KBM-7 (cell line): ENCODE data around the gene GPC5.
"Not testable (repeated sequence)": the region's sequence is repeated elsewhere in the genome, so short reads cannot be mapped to it uniquely, and the experiment has no call there.

Source experiments
- DNase-seq: peaks from one replicate; pipeline ENCODE4 v3.0.0-alpha.2; 2015
- in situ Hi-C: fragments of 300-500 bp; cut with MboI; formaldehyde crosslinking; loops from 2 replicates; pipeline ENCODE4 v1.14.3; 2020; ENCODE audit warnings: low sequenced_read_pairs, low pct_unique_long_range_greater_than_20kb, mixed read lengths

The GPC5 gene

GRCh38 chr13:92488249-92488852 lies 1089.9 kb downstream of the GPC5 start:
- in situ Hi-C loops, result no loop called here
- no peak for DNase-seq

DNA sequence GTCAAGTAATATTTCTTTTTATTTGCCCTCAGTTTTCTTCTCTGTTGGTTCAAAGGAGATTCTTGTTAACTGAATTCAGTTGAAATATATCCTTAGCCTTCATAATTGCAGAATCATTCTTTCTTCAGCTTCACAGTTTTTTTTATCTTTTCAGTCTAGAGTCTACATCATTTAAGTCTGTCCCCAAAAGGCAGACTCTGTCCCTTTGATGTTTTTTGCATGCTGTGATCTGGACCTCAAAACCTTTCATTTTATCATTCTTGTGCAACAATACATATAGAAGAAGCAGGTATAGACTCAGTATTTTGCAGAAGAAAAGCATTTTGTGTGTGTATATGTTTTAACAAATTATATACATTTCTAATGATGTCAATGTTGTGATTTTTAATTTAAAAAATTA lies 1093.4 kb downstream of the GPC5 start:
- in situ Hi-C loops, result no loop called here
- no peak for DNase-seq

DNA sequence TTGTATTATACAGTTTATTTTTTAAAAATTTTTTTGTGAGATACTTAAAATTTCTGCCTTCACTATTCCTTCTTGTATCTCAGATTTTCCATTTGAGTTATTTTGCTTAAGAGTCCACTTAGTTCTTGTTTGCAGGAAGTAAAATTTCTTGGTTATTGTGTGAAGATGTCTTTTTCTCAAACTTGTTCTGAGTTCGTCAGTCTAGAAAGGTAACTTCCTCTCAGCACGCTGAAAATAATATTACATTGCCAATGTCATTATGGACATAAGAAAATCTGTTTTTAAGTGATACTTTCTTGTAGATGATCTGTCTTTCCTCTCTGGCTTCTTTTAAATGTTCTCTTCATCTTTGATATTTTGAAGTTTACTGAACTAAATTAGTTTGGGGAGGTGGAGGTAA lies 1096.5 kb downstream of the GPC5 start:
- in situ Hi-C loops, result no loop called here

GRCh38 chr13:92500192-92500591 lies 1101.8 kb downstream of the GPC5 start:
- DNase-seq, result no peak
- in situ Hi-C loops, result no loop called here

More for the DNA sequence above, 1096.5 kb downstream of the GPC5 start:
- no peak for DNase-seq

- in situ Hi-C loops, result no loop called here
- DNase-seq, result no peak
These were observed 1112.0 kb downstream of the GPC5 start for GRCh38 chr13:92510416-92510815.

DNA sequence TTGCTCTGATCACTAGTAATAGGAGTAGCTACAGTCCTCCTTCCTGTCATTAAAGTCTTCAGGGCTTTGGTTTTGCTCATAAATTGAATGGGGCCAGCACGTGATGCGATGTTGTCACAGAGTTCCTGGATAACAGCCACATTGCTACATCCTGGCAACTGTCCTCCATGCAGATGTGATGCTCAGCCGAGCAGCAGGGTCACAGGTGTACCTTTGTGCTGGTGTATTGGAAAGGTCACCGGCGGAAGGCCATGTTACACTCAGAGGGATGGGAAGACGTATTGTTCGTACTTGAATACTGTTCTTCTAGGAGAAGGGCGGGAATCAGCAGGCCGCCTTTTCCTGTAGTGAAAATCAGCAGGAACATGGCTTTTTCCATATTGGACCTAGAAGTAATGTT lies 1114.4 kb downstream of the GPC5 start:
- in situ Hi-C loops, result no loop called here

DNA sequence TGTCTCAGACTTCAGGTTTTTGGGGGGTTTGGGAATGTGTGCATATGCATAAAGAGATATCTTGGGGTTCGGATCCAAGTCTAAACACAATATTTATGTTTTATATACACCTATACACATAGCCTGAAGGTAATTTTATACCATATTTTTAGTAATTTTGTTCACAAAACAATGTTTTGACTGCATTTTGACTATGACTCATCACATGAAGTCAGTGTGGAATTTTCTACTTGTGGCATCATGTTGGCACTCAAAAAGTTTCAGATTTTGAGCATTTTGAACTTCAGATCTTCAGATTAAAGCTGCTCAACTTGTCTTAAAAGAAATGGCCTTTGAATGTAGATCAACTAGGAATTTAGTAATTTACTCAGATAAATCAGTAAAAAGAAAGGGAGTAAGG lies 1115.3 kb downstream of the GPC5 start:
- DNase-seq, result no peak
- in situ Hi-C loops, result no loop called here

More for the DNA sequence above, 1114.4 kb downstream of the GPC5 start:
- no peak for DNase-seq

GRCh38 chr13:92514420-92515125 lies 1116.2 kb downstream of the GPC5 start:
- DNase-seq, result no peak
- in situ Hi-C loops, result no loop called here

DNA sequence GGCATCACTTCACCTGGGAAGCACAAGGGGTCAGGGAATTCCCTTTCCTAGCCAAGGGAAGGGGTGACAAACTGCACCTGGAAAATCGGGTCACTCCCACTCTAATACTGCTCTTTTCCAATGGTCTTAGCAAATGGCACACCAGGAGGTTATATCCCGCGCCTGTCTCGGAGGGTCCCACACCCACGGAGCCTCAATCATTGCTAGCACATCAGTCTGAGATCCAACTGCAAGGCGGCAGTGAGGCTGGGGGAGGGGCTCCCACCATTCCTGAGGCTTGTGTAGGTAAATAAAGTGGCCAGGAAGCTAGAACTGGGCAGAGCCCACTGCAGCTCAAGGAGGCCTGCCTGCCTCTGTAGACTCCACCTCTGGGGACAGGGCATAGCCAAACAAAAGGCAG lies 1118.5 kb downstream of the GPC5 start:
- DNase-seq, result not testable (repeated sequence)

GRCh38 chr13:92518622-92519021 lies 1120.2 kb downstream of the GPC5 start:
- in situ Hi-C loops, DNase-seq: not testable (repeated sequence)

More for the DNA sequence above, 1118.5 kb downstream of the GPC5 start:
- in situ Hi-C loops, result not testable (repeated sequence)

GRCh38 chr13:92530364-92530763 lies 1131.9 kb downstream of the GPC5 start:
- no peak for DNase-seq
- in situ Hi-C loops, result no loop called here

- in situ Hi-C loops, result no loop called here
- DNase-seq, result no peak
These were observed 1137.0 kb downstream of the GPC5 start for GRCh38 chr13:92535222-92536006.

DNA sequence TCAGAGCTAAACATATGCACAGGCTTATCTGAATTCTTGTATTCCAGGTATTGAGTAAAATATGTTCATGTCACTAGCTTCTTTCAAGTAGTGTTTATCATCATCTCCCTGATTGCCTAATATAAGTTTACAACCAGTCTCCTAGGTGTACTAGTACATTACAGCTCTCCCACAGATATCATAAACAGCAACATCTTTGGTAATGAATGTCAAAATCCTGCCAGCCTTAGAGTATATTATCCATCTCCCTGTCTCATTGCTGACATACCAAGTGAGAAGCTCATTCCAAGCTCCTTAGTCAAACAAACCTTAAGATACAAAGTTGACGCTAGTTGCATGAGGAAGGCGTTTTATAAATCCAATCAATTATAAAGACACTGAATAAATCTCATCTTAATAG lies 1139.0 kb downstream of the GPC5 start:
- DNase-seq, result no peak
- in situ Hi-C loops, result no loop called here

DNA sequence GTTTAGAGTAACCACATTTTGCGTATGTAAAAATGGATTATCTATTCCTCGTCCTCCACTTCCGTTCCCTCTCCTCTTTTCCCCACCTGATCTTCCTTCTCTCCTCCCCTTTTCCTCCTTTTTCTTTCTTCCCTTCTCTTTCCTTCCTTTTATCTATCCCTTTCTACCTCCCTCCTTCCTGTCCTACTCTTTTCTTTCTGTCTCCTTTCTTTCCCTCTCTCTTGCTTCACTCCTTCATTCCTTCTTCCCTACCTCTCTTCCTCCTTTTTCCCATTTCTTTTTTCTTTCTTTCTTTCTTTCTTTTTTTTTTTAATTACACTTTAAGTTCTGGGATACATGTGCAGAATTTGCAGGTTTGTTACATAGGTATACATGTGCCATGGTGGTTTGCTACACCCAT lies 1139.7 kb downstream of the GPC5 start:
- DNase-seq, result no peak
- in situ Hi-C loops, result no loop called here

- in situ Hi-C loops, DNase-seq: not testable (repeated sequence)
These were observed 1140.7 kb downstream of the GPC5 start for GRCh38 chr13:92539148-92539547.

GRCh38 chr13:92547266-92547665 lies 1148.8 kb downstream of the GPC5 start:
- in situ Hi-C loops, result no loop called here
- no peak for DNase-seq

DNA sequence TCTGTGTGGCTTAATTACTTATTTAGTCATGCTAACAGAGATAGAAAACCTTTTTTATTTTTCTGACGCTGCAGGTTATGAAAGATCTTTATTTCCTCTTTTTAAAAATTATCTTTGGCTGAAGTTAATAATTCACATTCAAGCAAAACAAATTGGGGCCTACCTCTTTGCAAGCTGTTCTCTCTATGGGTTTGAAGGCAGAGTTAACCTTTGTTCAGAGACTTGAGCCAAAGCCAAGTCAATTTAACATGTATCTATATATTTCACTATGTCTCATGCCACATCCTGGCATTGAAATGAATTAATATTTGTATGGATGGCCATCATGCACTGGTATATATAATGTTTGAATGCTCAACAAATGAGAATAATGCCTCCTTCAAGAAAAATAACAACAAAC lies 1150.9 kb downstream of the GPC5 start:
- no peak for DNase-seq

DNA sequence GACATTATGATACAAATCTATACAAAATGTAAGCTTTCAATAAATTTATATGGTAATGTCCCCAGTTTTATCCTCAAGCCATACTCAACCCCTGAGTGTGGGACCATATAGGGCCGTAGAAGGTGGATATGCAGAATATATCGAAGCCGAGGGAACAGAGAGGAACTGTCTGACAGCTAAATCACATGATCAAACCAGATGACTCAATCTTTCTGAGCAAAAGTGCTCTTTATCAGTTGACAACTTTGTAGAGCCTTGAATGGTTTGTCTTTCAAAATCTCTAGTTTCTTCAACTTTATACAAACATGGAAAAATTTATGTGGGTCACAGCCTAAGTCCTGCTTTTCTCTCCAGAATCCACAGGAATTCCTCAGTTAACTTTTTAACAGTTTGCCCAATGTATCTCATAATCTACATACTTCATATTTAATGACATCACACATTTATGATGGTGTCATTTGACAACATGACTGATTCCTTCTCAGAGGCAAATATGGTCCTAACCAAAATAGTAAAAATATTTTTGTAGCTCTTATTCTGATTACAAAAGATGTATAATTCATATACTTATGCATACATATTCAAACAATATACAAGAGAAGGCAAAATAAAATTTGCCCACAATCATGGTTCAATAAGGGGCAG lies 1155.2 kb downstream of the GPC5 start:
- in situ Hi-C loops, result no loop called here

More for the DNA sequence above, 1150.9 kb downstream of the GPC5 start:
- in situ Hi-C loops, result no loop called here

GRCh38 chr13:92560883-92561282 lies 1162.5 kb downstream of the GPC5 start:
- in situ Hi-C loops, result no loop called here
- no peak for DNase-seq

More for the DNA sequence above, 1155.2 kb downstream of the GPC5 start:
- DNase-seq, result no peak

DNA sequence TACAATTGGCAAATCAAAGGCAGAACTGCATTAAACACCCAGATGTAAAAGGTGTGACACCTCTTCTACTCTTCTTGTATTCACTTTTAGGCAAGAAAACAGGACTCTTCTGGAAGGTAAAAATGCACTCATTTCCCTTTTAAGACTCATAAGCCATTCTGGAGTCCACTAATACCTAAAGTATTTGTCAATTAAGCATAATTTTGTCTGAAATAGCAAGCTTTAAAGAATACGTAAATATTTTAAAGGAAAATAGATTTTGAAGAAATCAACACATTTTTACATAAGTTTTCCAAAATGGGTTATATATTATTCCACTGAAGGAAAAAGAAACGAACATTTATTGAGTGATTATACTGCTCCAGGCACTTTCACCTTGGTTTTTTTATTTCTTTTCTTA lies 1166.5 kb downstream of the GPC5 start:
- DNase-seq, result no peak
- in situ Hi-C loops, result no loop called here
